ENCODE results near the gene CCBE1.

Gene CCBE1

GRCh38 chr18:59400407-59400806 lies 296.8 kb downstream of the CCBE1 start:
- no peak for TF ChIP-seq CTCF (conservative IDR thresholded peaks at IDR 0.05)
- TF ChIP-seq ZFX (IDR thresholded peaks at IDR 0.05): no peak
- no peak overlapping the region for H3K27ac ChIP-seq

- TF ChIP-seq CTCF (conservative IDR thresholded peaks at IDR 0.05): no peak
- no peak for TF ChIP-seq ZFX (IDR thresholded peaks at IDR 0.05)
- no peak overlapping the region for H3K27ac ChIP-seq
These were observed 301.7 kb downstream of the CCBE1 start for GRCh38 chr18:59395226-59396175.

GRCh38 chr18:59393381-59393780 lies 303.8 kb downstream of the CCBE1 start:
- no peak for TF ChIP-seq ZFX (IDR thresholded peaks at IDR 0.05)
- TF ChIP-seq CTCF (conservative IDR thresholded peaks at IDR 0.05): no peak
- no peak overlapping the region for H3K27ac ChIP-seq

- H3K27ac ChIP-seq: no peak overlapping the region
- TF ChIP-seq ZFX (IDR thresholded peaks at IDR 0.05) (no peak), CTCF (conservative IDR thresholded peaks at IDR 0.05) (no peak)
These were observed 308.4 kb downstream of the CCBE1 start for GRCh38 chr18:59388817-59389216.

- TF ChIP-seq ZFX (IDR thresholded peaks at IDR 0.05) (no peak), CTCF (conservative IDR thresholded peaks at IDR 0.05) (no peak)
- H3K27ac ChIP-seq: no peak overlapping the region
These were observed 309.3 kb downstream of the CCBE1 start for GRCh38 chr18:59387687-59388565.

GRCh38 chr18:59386909-59387686 lies 310.1 kb downstream of the CCBE1 start:
- TF ChIP-seq ZFX (IDR thresholded peaks at IDR 0.05) (no peak), CTCF (conservative IDR thresholded peaks at IDR 0.05) (no peak)
- no peak overlapping the region for H3K27ac ChIP-seq

Data from C4-2B (cell line).